WTC11 (cell line): ENCODE measurements around the gene RTP1. TPM values are rescaled to one million over a fixed set of nuclear protein-coding genes. Genes with fewer than 3 reads are reported as not detected.

Experiments
- ATAC-seq: fragments of 200-7000 bp; cut with Tn5 transposase; 2 replicates; pipeline ENCODE4 v1.10.0; 2021; ENCODE audit warnings: mild to moderate bottlenecking, moderate library complexity
- Bru-seq: library from RNA; stranded (reverse); fragments of 400-500 nt; gene quantifications from one replicate; lab custom pipeline; 2021; lab: Mats Ljungman, UMichigan
- CTCF ChIA-PET: fragments of 300-600 bp; sonication (Branson Sonifier 250); formaldehyde crosslinking; loops from one replicate; lab custom pipeline; 2021; ENCODE audit warnings: antibody characterized with exemption; lab: Charles Lee
- POLR2A ChIA-PET: fragments of 350-600 bp; sonication (Branson Sonifier 250); formaldehyde crosslinking; loops from one replicate; lab custom pipeline; 2021; ENCODE audit warnings: antibody characterized with exemption; lab: Charles Lee
- DNase-seq: peaks from one replicate; pipeline ENCODE4 v3.0.0; 2021; ENCODE audit warnings: low spot score
- H3K27ac Mint-ChIP-seq: 2 replicates; pipeline ENCODE4 v1.8.0; 2021; ENCODE audit warnings: mixed read lengths
- H3K27me3 Mint-ChIP-seq: 2 replicates; pipeline ENCODE4 v1.8.0; 2021; ENCODE audit warnings: low read depth, mild to moderate bottlenecking, moderate library complexity, mixed read lengths
- H3K36me3 Mint-ChIP-seq: 2 replicates; pipeline ENCODE4 v1.8.0; 2021; ENCODE audit warnings: mixed read lengths
- H3K4me1 Mint-ChIP-seq: 2 replicates; pipeline ENCODE4 v1.8.0; 2022; ENCODE audit warnings: mixed read lengths
- H3K4me3 Mint-ChIP-seq: 2 replicates; pipeline ENCODE4 v1.8.0; 2021; ENCODE audit warnings: mild to moderate bottlenecking, moderate library complexity, mixed read lengths
- H3K9me3 Mint-ChIP-seq: 2 replicates; pipeline ENCODE4 v1.8.0; 2021; ENCODE audit warnings: mixed read lengths
- FOXJ3 ChIP-seq: sonication (generic); formaldehyde crosslinking; IDR thresholded peaks from 2 replicates; pipeline ENCODE4 v1.9.0; 2021; ENCODE audit warnings: missing genetic modification reagents, mild to moderate bottlenecking, borderline replicate concordance
- GABPB1 ChIP-seq: sonication (generic); formaldehyde crosslinking; IDR thresholded peaks from 2 replicates; pipeline ENCODE4 v1.8.1; 2023; ENCODE audit warnings: mild to moderate bottlenecking, missing genetic modification reagents
- ZNF121 ChIP-seq: sonication (generic); formaldehyde crosslinking; IDR thresholded peaks from 2 replicates; pipeline ENCODE4 v1.8.0; 2023; ENCODE audit warnings: missing genetic modification reagents
- ZNF423 ChIP-seq: fragments of 250-450 bp; sonication (Bioruptor Pico); IDR thresholded peaks from 2 replicates; pipeline ENCODE4 v2.1.2; 2022; ENCODE audit warnings: mild to moderate bottlenecking, moderate library complexity
- long read RNA-seq, 3 experiments: library from RNA in 1 of 3; library from capped mRNA in 1 of 3; library from polyadenylated mRNA in 1 of 3; unstranded in 2 of 3; stranded (forward) in 1 of 3; transcript quantifications; one replicate each; pipeline ENCODE4 v2.0.0, GENCODE V29; 2021
- total RNA-seq: library from RNA; stranded (reverse); gene quantifications from 3 replicates; pipeline ENCODE4 v1.2.3, GENCODE V29; 2021
- TF ChIP-seq, protein P1 (sequence below): sonication (generic); formaldehyde crosslinking; IDR thresholded peaks from 2 replicates; pipeline ENCODE4 v1.8.0; 2022; ENCODE audit warnings: mild to moderate bottlenecking, missing genetic modification reagents
- TF ChIP-seq, protein P2 (sequence below): sonication (generic); formaldehyde crosslinking; IDR thresholded peaks from 2 replicates; pipeline ENCODE4 v1.8.0; 2022; ENCODE audit warnings: mild to moderate bottlenecking, missing genetic modification reagents
- TF ChIP-seq, protein P3 (sequence below): sonication (generic); formaldehyde crosslinking; IDR thresholded peaks from 2 replicates; pipeline ENCODE4 v1.8.1; 2023; ENCODE audit warnings: mild to moderate bottlenecking, missing genetic modification reagents, moderate library complexity
- TF ChIP-seq, protein P4 (sequence below): fragments of 200-600 bp; IDR thresholded peaks from 2 replicates; pipeline ENCODE4 v1.8.0; 2022; ENCODE audit warnings: antibody characterized with exemption
- TF ChIP-seq, protein P5 (sequence below): sonication (generic); formaldehyde crosslinking; IDR thresholded peaks from 2 replicates; pipeline ENCODE4 v1.8.1; 2022; ENCODE audit warnings: missing genetic modification reagents, borderline replicate concordance
- TF ChIP-seq, protein P6 (sequence below): fragments of 250-450 bp; sonication (Bioruptor Pico); IDR thresholded peaks from 2 replicates; pipeline ENCODE4 v1.9.0; 2021; ENCODE audit warnings: moderate library complexity, mild to moderate bottlenecking, inconsistent platforms, borderline replicate concordance
- TF ChIP-seq, protein P7 (sequence below): fragments of 250-450 bp; sonication (Bioruptor Pico); IDR thresholded peaks from 2 replicates; pipeline ENCODE4 v1.9.0; 2021; ENCODE audit warnings: mild to moderate bottlenecking

Gene RTP1, protein sequence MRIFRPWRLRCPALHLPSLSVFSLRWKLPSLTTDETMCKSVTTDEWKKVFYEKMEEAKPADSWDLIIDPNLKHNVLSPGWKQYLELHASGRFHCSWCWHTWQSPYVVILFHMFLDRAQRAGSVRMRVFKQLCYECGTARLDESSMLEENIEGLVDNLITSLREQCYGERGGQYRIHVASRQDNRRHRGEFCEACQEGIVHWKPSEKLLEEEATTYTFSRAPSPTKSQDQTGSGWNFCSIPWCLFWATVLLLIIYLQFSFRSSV
- 5.1 to 5.9 TPM (median 5.6 TPM) in 3 replicates for total RNA-seq
- percentile 55 among the genes with signal in this experiment for Bru-seq, nascent RNA
- long read RNA-seq, experiment 1, partial matches to known transcripts = 10 of 23 reads
- long read RNA-seq, experiment 1, other reads (novel, unspliced or antisense) = 12 of 23 reads
- long read RNA-seq, experiment 2, partial matches to known transcripts = 0 of 9 reads
- long read RNA-seq, experiment 2, other reads (novel, unspliced or antisense) = 8 of 9 reads
- long read RNA-seq, experiment 3, partial matches to known transcripts = 2 of 37 reads
- long read RNA-seq, experiment 3, other reads (novel, unspliced or antisense) = 35 of 37 reads

DNA sequence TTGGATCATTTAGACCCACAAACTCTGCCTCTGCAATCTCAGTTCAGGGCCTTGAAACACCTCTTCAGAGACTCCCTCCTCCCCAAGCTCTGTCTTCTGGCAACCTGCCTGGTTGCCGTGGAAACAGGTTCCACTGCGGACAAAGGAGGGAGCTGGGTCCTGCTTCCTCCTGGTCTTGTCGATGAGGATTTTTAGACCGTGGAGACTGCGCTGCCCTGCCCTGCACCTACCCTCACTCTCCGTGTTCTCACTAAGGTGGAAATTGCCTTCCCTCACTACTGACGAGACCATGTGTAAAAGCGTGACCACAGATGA, at the start of gene RTP1:
RTP1 (plus strand) TSS at position 152 of the 315 bp plus-strand sequence; CDS start at position 182, 30 bp downstream.
- ATAC-seq (peak; percentile 81), DNase-seq (peak; percentile 38)
- H3K36me3 Mint-ChIP-seq = 0 out of 2 replicates have a peak, but pooled peaks cover 2% of the 10 kb centered on the region
- ChIA-PET POLR2A (interaction anchor here (1.0 kb wide), 1 partner anchor 11 kb away, joined by 3 read pairs; no protein-coding TSS in a partner anchor), CTCF (interaction anchor here (0.8 to 3.5 kb wide), 3 partner anchors 13 to 23 kb away, joined by 3 to 13 read pairs (median 6); no protein-coding TSS in a partner anchor)
- no peak within 1 kb of the TSS for H3K27ac Mint-ChIP-seq
- TF ChIP-seq, protein P1, sequence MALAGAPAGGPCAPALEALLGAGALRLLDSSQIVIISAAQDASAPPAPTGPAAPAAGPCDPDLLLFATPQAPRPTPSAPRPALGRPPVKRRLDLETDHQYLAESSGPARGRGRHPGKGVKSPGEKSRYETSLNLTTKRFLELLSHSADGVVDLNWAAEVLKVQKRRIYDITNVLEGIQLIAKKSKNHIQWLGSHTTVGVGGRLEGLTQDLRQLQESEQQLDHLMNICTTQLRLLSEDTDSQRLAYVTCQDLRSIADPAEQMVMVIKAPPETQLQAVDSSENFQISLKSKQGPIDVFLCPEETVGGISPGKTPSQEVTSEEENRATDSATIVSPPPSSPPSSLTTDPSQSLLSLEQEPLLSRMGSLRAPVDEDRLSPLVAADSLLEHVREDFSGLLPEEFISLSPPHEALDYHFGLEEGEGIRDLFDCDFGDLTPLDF = no peak
- TF ChIP-seq, protein P2, sequence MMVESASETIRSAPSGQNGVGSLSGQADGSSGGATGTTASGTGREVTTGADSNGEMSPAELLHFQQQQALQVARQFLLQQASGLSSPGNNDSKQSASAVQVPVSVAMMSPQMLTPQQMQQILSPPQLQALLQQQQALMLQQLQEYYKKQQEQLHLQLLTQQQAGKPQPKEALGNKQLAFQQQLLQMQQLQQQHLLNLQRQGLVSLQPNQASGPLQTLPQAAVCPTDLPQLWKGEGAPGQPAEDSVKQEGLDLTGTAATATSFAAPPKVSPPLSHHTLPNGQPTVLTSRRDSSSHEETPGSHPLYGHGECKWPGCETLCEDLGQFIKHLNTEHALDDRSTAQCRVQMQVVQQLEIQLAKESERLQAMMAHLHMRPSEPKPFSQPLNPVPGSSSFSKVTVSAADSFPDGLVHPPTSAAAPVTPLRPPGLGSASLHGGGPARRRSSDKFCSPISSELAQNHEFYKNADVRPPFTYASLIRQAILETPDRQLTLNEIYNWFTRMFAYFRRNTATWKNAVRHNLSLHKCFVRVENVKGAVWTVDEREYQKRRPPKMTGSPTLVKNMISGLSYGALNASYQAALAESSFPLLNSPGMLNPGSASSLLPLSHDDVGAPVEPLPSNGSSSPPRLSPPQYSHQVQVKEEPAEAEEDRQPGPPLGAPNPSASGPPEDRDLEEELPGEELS (CRISPR knock-in tag) = no peak
- TF ChIP-seq, protein P3, sequence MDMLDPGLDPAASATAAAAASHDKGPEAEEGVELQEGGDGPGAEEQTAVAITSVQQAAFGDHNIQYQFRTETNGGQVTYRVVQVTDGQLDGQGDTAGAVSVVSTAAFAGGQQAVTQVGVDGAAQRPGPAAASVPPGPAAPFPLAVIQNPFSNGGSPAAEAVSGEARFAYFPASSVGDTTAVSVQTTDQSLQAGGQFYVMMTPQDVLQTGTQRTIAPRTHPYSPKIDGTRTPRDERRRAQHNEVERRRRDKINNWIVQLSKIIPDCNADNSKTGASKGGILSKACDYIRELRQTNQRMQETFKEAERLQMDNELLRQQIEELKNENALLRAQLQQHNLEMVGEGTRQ (CRISPR knock-in tag) = no peak
- TF ChIP-seq FOXJ3 (CRISPR knock-in tag) = no peak
- TF ChIP-seq, protein P4, sequence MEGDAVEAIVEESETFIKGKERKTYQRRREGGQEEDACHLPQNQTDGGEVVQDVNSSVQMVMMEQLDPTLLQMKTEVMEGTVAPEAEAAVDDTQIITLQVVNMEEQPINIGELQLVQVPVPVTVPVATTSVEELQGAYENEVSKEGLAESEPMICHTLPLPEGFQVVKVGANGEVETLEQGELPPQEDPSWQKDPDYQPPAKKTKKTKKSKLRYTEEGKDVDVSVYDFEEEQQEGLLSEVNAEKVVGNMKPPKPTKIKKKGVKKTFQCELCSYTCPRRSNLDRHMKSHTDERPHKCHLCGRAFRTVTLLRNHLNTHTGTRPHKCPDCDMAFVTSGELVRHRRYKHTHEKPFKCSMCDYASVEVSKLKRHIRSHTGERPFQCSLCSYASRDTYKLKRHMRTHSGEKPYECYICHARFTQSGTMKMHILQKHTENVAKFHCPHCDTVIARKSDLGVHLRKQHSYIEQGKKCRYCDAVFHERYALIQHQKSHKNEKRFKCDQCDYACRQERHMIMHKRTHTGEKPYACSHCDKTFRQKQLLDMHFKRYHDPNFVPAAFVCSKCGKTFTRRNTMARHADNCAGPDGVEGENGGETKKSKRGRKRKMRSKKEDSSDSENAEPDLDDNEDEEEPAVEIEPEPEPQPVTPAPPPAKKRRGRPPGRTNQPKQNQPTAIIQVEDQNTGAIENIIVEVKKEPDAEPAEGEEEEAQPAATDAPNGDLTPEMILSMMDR = no peak
- H3K27me3 Mint-ChIP-seq = no peaks in the 10 kb centered on the region; the same call in 1 of the 2 replicates
- H3K9me3 Mint-ChIP-seq = no peaks in the 10 kb centered on the region
- no peak within 1 kb of the TSS for H3K4me3 Mint-ChIP-seq
- H3K4me1 Mint-ChIP-seq = peaks cover 29% of the 10 kb centered on the region

DNA sequence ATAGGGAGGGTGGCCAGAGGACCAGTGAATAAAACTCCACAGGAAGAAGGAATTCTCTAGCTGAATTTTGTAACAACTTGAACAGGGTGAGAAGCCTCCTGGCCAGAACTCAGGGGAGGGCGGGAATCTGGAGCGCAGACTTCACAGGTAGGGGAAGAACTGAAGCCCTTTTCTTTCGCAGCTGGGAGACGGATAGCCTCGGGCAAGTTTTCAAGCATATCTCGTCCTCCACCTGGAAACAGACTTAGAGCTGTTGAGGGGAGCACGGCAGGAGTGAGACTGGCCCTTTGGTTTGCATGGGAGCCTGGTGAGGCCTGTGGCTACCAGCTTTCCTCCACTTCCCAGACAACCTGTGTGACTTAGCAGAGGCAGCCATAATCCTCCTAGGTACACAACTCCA, 47.1 kb upstream of the RTP1 start:
- CTCF ChIA-PET = interaction anchor here (0.9 to 4.9 kb wide), 15 partner anchors 10 to 301 kb away, joined by 3 to 55 read pairs (median 4); partner anchors contain the start of gene RPL39L
- peak; percentile 36 for ATAC-seq
- peaks cover 36% of the 10 kb centered on the region for H3K4me1 Mint-ChIP-seq
- no peak for TF ChIP-seq ZNF121 (CRISPR knock-in tag)
- TF ChIP-seq GABPB1 (CRISPR knock-in tag) = no peak
- TF ChIP-seq, protein P5, sequence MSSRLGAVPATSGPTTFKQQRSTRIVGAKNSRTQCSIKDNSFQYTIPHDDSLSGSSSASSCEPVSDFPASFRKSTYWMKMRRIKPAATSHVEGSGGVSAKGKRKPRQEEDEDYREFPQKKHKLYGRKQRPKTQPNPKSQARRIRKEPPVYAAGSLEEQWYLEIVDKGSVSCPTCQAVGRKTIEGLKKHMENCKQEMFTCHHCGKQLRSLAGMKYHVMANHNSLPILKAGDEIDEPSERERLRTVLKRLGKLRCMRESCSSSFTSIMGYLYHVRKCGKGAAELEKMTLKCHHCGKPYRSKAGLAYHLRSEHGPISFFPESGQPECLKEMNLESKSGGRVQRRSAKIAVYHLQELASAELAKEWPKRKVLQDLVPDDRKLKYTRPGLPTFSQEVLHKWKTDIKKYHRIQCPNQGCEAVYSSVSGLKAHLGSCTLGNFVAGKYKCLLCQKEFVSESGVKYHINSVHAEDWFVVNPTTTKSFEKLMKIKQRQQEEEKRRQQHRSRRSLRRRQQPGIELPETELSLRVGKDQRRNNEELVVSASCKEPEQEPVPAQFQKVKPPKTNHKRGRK = no peak
- TF ChIP-seq, protein P6, sequence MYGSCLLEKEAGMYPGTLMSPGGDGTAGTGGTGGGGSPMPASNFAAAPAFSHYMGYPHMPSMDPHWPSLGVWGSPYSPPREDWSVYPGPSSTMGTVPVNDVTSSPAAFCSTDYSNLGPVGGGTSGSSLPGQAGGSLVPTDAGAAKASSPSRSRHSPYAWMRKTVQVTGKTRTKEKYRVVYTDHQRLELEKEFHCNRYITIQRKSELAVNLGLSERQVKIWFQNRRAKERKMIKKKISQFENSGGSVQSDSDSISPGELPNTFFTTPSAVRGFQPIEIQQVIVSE (CRISPR knock-in tag) = no peak
- no peak for TF ChIP-seq ZNF423 (CRISPR knock-in tag)
- TF ChIP-seq, protein P7, sequence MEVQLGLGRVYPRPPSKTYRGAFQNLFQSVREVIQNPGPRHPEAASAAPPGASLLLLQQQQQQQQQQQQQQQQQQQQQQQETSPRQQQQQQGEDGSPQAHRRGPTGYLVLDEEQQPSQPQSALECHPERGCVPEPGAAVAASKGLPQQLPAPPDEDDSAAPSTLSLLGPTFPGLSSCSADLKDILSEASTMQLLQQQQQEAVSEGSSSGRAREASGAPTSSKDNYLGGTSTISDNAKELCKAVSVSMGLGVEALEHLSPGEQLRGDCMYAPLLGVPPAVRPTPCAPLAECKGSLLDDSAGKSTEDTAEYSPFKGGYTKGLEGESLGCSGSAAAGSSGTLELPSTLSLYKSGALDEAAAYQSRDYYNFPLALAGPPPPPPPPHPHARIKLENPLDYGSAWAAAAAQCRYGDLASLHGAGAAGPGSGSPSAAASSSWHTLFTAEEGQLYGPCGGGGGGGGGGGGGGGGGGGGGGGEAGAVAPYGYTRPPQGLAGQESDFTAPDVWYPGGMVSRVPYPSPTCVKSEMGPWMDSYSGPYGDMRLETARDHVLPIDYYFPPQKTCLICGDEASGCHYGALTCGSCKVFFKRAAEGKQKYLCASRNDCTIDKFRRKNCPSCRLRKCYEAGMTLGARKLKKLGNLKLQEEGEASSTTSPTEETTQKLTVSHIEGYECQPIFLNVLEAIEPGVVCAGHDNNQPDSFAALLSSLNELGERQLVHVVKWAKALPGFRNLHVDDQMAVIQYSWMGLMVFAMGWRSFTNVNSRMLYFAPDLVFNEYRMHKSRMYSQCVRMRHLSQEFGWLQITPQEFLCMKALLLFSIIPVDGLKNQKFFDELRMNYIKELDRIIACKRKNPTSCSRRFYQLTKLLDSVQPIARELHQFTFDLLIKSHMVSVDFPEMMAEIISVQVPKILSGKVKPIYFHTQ (CRISPR knock-in tag) = no peak
- TF ChIP-seq, all 79 proteins: peak for 0
- Mint-ChIP-seq H3K4me3 (no peak overlapping the region), H3K9me3 (peaks cover 41% of the 10 kb centered on the region), H3K27me3 (no peaks in the 10 kb centered on the region), H3K27ac (no peak overlapping the region), H3K36me3 (peaks cover 76% of the 10 kb centered on the region)
- no peak for DNase-seq
- POLR2A ChIA-PET = interaction anchor here (1.5 kb wide), 1 partner anchor 11 kb away, joined by 5 read pairs; the partner anchor contains the start of gene RPL39L
